EL (cell line): ENCODE results near the gene IL12RB1.
"Not testable (repeated sequence)": the region's sequence is repeated elsewhere in the genome, so short reads cannot be mapped to it uniquely, and the experiment has no call there.

Experiments
- DNase-seq: peaks from one replicate; pipeline ENCODE4 v3.0.0-alpha.2; 2016

Gene IL12RB1

DNA sequence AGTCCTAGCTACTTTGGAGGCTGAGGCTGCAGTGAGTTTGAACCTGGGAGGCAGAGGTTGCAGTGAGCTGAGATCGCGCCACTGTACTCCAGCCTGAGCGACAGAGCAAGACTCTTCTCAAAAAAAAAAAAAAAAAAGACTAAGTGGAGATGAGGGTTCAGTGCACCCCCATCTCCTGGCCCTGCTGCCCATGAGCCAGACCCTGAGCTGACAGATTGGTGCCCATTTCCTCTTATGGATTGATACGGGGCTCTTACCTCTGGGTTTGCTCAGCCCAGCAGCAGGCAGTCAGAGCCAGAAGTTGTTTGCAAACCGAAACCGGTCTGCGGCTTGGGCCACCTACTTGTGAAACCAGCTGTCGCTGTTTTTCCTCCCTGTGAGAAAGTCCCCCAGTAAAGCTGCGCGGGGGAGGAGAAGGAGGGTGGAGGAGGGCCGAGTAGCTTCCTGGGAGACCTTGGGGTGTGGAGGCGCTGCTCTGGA is 41.9 kb downstream of the IL12RB1 start:
- peak; percentile 68 for DNase-seq

DNA sequence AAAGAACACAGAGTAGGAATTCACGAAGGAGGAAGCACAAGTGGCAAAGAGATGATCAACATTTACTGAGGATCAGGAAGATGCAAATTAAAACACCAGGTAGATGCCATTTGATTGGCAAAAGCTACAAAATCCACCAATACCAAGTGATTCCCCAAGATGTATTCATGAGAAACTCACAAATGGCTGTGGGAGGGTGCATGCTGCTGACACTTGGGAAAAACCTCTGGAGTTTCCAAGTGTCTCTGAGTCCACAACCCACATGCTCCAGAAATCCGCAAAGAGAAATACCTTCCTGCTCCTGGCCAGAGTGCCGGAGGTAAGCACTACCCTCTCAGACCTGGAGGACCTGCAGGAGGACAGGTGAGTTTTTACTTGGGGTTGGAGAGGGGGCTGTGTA is 43.1 kb downstream of the IL12RB1 start:
- DNase-seq, result no peak

DNA sequence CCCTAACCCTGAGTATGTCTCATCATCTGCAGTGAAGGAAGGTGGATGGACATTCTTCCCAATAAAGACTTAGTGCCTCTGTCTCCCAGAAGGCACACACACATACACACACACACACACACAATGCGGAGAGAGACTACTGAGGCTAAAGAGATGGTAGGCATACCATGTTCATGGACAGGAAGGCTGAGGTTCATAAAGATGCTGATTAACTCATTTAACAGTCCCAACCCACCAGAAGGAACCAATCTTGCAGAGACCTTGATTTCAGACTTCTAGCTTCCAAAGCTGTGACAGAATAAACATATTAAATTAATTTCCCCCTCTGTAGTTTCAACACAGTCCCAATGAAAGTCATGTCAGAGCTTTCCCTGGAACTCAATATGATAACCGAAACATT is 45.7 kb downstream of the IL12RB1 start:
- DNase-seq, result no peak

DNA sequence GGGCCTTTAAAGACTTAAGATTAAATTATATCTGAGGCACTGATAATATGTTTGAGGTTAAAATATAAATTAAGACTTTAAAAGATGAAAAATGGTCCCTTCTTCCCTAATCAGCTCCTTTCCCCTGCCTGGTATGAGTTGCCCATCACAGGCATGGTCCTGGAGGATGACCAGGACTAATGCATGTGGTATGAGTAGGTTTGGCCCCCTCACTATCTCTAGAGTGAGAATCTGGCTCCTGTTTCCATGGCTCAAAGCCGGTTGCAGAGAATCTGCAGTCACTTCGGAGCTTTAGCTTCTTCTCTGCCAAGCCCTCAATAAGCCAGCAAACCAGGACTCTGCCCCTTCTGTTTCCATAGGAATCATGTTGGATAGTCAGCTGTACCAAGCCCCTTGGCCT is 54.6 kb downstream of the IL12RB1 start:
- not testable (repeated sequence) for DNase-seq

DNA sequence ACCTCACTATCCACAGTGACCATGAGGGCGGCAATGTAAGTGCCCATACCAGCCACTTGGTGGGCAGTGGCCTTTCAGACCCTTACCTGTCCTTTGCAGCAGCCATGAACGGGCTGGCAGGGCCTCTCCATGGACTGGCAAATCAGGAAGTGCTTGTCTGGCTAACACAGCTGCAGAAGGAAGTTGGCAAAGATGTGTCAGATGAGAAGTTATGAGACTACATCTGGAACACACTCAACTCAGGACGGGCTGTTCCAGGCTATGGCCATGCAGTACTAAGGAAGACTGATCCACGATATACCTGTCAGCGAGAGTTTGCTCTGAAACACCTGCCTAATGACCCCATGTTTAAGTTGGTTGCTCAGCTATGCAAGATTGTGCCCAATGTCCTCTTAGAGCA is 55.3 kb downstream of the IL12RB1 start:
- DNase-seq, result not testable (repeated sequence)

DNA sequence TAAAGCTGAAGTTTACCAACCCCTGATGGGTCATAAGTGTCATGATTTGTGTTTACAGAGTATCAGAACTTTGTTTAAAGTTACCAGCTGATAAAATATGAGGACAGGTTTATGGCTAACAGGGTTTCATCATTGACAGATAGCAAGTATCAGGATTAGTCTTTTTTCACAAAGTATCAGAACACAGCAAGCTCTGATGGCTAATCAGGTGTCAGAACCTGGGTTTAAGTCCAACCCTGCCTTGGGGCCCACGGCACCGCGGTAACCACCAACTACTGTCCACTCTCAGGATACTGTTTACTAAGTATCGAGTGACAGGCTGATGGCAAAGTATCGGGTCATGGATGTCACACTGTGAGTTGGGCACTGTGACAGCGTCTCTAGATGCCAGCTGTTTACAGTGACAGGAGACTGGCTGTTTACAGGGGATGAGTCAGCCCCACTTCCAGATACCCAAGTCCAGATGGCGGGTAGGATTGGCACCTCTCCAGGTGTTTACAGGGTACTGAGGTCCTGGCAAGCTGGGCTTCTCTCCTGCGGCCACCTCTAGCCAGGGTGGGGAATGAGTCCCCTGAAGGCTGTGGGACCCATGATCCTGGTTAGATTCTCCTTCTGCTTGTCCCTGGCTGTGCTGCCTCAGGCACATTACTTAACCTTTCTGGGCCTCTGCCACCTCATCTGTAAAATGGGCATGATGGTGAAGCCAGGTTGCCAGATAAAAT is 57.0 kb downstream of the IL12RB1 start:
- DNase-seq, result peak; percentile 39

- DNase-seq, result no peak
Observed at GRCh38 chr19:18027151-18027550, 59.6 kb downstream of the IL12RB1 start.

DNA sequence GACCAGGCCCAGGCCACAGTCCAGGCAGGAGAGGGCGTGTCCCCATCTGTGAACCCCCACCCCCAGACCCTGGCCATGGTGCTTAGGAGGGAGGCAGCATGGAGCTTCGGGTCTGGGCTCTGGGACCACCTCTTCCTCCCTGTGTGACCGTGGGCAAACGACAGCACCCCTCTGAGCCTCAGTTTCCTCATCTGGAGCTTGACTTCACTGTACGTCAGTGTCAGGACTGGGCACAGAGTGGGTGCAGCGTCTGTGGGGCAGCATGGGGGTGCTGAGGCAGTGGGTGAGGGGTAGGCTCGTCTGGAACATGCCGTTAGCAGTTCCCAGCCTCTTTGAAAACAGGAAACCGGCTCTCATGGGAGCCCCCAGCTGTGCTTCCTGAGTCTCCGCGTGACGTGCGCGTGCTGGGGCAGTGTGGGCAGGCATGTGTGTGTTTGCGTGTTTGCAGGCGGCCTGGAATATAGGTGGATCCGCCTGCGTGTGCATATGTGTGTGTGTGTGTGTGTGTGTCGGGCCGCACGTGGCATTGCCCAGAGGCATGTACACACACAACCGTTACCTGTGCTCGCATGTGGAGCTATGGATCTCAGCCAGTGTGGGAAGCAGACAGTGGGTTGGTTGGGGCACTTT is 63.0 kb downstream of the IL12RB1 start:
- DNase-seq, result no peak

DNA sequence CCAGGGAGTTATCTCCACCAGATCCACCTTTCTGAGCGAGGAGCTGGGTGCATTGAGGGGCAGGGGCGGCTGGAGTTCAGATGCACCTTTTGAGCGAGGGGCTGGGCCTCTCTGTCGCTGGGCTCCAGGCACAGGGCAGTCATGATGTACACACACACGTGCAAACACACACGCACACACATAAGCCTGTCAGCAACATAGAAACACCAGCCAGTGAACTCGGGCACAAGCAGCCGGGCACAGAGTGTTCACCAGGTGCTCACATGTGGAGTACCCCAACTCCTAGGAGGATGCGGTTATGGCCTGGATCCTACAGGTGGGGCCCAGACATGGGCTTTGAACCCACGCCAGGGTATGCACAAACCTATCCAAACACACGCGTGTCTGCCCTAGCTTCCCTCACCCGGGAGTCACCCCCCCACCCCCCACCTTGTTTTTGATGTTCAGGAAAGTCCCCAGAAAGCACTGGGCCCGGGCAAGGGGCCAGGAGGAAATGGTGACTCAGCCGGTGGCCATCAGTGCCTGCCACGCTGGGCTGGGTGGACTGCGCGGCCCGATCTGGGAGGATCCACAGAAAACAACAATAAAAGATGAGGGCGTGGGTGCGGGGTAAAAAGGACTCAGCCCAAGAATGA is 65.5 kb downstream of the IL12RB1 start:
- DNase-seq, result peak; percentile 88

- DNase-seq, result peak; percentile 54
Observed at GRCh38 chr19:18020212-18021085, 66.3 kb downstream of the IL12RB1 start.

DNA sequence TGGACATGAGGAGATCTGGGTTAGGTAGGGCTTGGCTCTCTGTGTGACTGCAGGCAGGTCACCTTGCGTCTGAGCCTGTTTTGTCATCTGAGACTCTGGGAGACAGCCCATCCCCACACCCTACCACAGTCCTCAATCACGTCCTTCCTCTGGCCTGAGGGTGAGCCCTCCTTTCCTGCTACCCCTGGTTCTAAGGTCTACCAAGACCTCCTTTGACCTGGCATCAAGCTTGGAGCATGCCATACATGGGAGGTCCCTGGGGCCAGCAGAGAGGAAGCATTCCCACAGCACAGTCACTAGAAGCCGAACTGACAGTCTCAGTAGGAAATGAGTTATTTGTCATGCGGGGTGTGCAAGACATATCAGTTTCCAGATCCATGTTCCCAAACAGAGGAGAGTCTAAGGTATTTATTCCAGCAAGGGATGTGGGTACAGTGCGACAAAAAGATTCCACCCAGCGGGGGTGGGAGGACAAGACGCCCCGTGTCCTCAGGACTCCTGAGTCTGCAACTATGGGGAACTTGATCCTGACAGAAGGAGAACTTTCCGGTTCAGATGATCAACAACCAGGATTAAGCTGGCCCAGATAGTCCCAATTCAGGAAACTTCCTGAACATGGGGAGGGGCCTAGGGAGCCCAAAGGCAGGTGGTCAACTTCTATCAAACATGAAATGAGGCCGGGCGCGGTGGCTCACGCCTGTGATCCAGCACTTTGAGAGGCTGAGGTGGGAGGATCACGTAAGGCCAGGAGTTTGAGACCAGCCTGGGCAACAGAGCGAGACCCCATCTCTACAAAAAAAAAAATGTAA is 69.3 kb downstream of the IL12RB1 start:
- no peak for DNase-seq

GRCh38 chr19:18016209-18016910 is 70.4 kb downstream of the IL12RB1 start:
- DNase-seq, result no peak

GRCh38 chr19:18014197-18014596 is 72.5 kb downstream of the IL12RB1 start:
- no peak for DNase-seq

DNA sequence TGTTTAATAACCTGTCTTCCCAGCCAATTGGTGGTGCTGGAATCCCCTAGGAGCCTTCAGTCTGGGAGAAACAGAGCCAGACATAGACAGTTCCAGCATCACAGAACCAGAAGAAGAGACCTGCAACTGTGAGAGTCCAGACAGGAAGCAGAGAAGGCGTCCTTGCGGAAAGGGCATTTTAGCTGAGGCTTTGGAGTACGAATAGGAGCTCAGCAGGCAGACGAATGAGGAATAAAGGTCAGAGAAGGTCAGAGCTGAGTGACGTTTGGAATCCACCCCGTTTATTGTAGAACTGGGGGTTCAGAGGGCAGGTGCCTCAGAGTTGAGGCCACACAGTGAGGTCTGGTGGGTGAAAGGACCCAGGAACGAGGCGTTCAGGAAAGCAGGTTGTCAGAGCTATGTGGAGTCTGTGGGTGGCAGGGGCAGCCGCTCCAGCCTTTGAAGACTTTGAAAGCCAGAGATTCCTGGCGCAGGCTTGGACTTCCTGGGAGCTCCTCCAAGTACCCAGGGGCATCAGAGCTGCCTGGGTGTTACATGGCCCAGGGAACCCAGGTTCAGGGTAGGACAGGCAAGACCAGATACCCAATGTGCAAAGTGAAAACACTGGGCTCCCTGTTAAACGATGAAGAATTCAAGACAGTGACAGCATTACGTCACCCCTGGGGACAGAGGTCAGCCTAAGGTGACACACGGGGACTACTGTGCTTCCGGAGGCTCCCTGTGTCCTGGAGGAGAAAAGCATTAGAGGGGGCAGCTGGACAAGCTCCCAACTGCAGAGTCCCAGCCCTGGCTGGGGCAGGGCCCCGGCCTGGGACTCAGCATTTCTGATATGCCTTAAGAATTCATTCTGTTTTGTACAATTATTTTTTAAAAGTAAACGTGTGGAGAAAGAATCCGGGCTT is 73.3 kb downstream of the IL12RB1 start:
- no peak for DNase-seq

- no peak for DNase-seq
Observed at GRCh38 chr19:18010149-18010548, 76.6 kb downstream of the IL12RB1 start.

DNA sequence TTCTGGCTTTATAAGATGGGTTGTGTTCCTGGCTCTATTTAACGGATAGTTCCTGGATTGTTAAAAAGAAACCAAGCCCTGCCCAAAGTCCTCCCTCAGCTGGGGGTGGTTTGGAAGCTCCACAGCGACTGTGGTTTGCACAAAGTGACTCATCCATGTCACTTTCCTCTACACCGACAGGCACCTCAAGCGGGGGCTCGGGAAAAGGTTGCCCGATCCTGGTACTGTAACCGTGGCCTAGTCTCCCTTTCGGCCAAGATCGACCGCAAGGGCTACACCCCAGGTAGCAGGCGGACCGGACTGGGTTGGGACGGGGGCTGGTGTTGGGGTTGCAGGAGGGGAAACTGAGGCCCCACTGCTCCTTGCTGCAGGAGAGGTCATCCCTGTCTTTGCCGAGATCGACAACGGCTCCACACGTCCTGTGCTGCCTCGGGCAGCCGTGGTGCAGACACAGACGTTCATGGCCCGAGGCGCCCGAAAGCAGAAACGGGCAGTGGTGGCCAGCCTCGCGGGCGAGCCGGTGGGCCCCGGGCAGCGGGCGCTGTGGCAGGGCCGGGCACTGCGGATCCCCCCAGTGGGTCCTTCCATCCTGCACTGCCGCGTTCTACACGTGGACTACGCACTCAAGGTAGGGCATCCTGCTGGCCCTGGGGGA is 77.2 kb downstream of the IL12RB1 start:
- DNase-seq, result peak; percentile 36
